NT2/D1 (cell line): ENCODE measurements around the gene TMCO4.

ENCODE experiments used
- SUZ12 ChIP-seq: IDR thresholded peaks from 2 replicates; pipeline ENCODE4 v1.6.1; 2011; ENCODE audit not compliant: insufficient read length, insufficient read depth; ENCODE audit errors: extremely low read depth
- ZNF274 ChIP-seq: IDR thresholded peaks from 2 replicates; pipeline ENCODE4 v1.6.1; 2011; ENCODE audit warnings: mild to moderate bottlenecking, low read depth, low read length

- TF ChIP-seq ZNF274 (no peak), SUZ12 (no peak)
Measured at GRCh38 chr1:19704247-19705113, 95.2 kb downstream of the TMCO4 start.
